Femur (tissue), 1 donor: ENCODE results near the gene CLMN.

Source experiments
- DNase-seq: peaks from one replicate; pipeline ENCODE4 v3.0.0-alpha.2; 2017

The CLMN gene

GRCh38 chr14:95341115-95341514 is 21.4 kb upstream of the CLMN start:
- no peak for DNase-seq

GRCh38 chr14:95340201-95340697 is 20.5 kb upstream of the CLMN start:
- no peak for DNase-seq

- no peak for DNase-seq
These were observed 19.7 kb upstream of the CLMN start for GRCh38 chr14:95339301-95339865.

- no peak for DNase-seq
These were observed 18.7 kb upstream of the CLMN start for GRCh38 chr14:95338436-95338835.

- no peak for DNase-seq
These were observed 17.4 kb upstream of the CLMN start for GRCh38 chr14:95337041-95337595.

GRCh38 chr14:95336192-95336760 is 16.6 kb upstream of the CLMN start:
- DNase-seq: no peak

- no peak for DNase-seq
These were observed 15.4 kb upstream of the CLMN start for GRCh38 chr14:95335071-95335470.

- DNase-seq: no peak
These were observed 14.3 kb upstream of the CLMN start for GRCh38 chr14:95334044-95334443.

GRCh38 chr14:95332641-95333040 is 12.9 kb upstream of the CLMN start:
- DNase-seq: no peak

- DNase-seq: no peak
These were observed 12.2 kb upstream of the CLMN start for GRCh38 chr14:95331708-95332408.

- DNase-seq: no peak
These were observed 11.1 kb upstream of the CLMN start for GRCh38 chr14:95330591-95331370.

GRCh38 chr14:95329941-95330340 is 10.2 kb upstream of the CLMN start:
- DNase-seq: no peak

- no peak for DNase-seq
These were observed 9.2 kb upstream of the CLMN start for GRCh38 chr14:95328729-95329503.

GRCh38 chr14:95327558-95328374 is 8.1 kb upstream of the CLMN start:
- DNase-seq: no peak

- no peak for DNase-seq
These were observed 7.3 kb upstream of the CLMN start for GRCh38 chr14:95326987-95327386.

GRCh38 chr14:95323917-95324316 is 4.2 kb upstream of the CLMN start:
- DNase-seq: no peak

- DNase-seq: no peak
These were observed 3.7 kb upstream of the CLMN start for GRCh38 chr14:95323361-95323760.

GRCh38 chr14:95322651-95323050 is 2.9 kb upstream of the CLMN start:
- no peak for DNase-seq

- no peak for DNase-seq
These were observed 2.2 kb upstream of the CLMN start for GRCh38 chr14:95321693-95322455.

GRCh38 chr14:95320955-95321600 is 1.4 kb upstream of the CLMN start:
- DNase-seq: no peak
